HepG2 (cell line): ENCODE measurements around the gene CDC42SE1. TPM values are rescaled to one million over a fixed set of nuclear protein-coding genes. Genes with fewer than 3 reads are reported as not detected.
A peak's percentile ranks its signal among the peaks of the same experiment; 100 is the strongest.

Experiments used
- ATAC-seq: fragments of 200-7000 bp; cut with Tn5 transposase; 3 replicates; pipeline ENCODE4 v1.9.1; 2020; ENCODE audit warnings: mild to moderate bottlenecking, moderate library complexity
- BruUV-seq: library from RNA; stranded (reverse); fragments of 400-500 nt; replicated peaks from 2 replicates; lab custom pipeline; 2021; lab: Mats Ljungman, UMichigan
- CTCF ChIA-PET: fragments of 300-600 bp; formaldehyde crosslinking; extraction: SDS; loops from one replicate; lab custom pipeline; 2021; ENCODE audit warnings: low total read pairs, inconsistent platforms, low intra/inter-chr PET ratio; lab: Yijun Ruan, JAX
- POLR2A ChIA-PET: fragments of 350-600 bp; sonication (Branson Sonifier 250); formaldehyde crosslinking; loops from one replicate; lab custom pipeline; 2020; ENCODE audit warnings: antibody characterized with exemption, inconsistent platforms; lab: Yijun Ruan, JAX
- DNase-seq: peaks from one replicate; pipeline ENCODE4 v3.0.0-alpha.2; 2015; ENCODE audit warnings: low spot score
- FAIRE-seq: peaks from 3 replicates; lab custom pipeline; 2011; peaks lifted over from hg19 to GRCh38; lab: Jason Lieb, UNC
- H2AFZ ChIP-seq: one replicate; pipeline ENCODE4 v1.6.1; 2011; ENCODE audit warnings: low read length, inconsistent platforms
- H3K27ac ChIP-seq: fragments of 300-600 bp; 3 replicates; pipeline ENCODE4 v1.8.0; 2011; ENCODE audit warnings: mixed run types, mild to moderate bottlenecking, mixed read lengths, low read length, inconsistent platforms; ENCODE audit not compliant: insufficient read depth; ENCODE audit errors: extremely low read length
- H3K27me3 ChIP-seq, 2 experiments: fragments of 200-600 bp in 1 of 2; 2 replicates in 1 of 2; 3 replicates in 1 of 2; pipeline versions ENCODE4 v1.6.0 to v1.8.0; 2011; ENCODE audit warnings: low read length in 2 of 2, mild to moderate bottlenecking in 2 of 2, moderate library complexity in 2 of 2, inconsistent platforms in 1 of 2; ENCODE audit not compliant: insufficient read depth in 2 of 2, control insufficient read depth in 1 of 2
- H3K36me3 ChIP-seq, 2 experiments: fragments of 200-600 bp in 1 of 2; replicated peaks in 1 of 2; 2 replicates in 1 of 2; 3 replicates in 1 of 2; pipeline versions ENCODE4 v1.5.1 to v1.8.0; 2011; ENCODE audit warnings: low read length in 2 of 2, inconsistent platforms in 1 of 2; ENCODE audit not compliant: insufficient read depth in 2 of 2, control insufficient read depth in 1 of 2
- H3K4me1 ChIP-seq: 2 replicates; pipeline ENCODE4 v1.5.1; 2012; ENCODE audit warnings: low read length, inconsistent platforms; ENCODE audit not compliant: insufficient read depth
- H3K4me2 ChIP-seq: 2 replicates; pipeline ENCODE4 v1.6.0; 2011; ENCODE audit warnings: low read depth, low read length, inconsistent platforms
- H3K4me3 ChIP-seq, 3 experiments: fragments of 200-600 bp in 1 of 3; sonication (generic), shearing (Covaris generic) in 1 of 3; replicated peaks in 1 of 3; 2 replicates each; pipeline ENCODE4 v1.5.1; 2011 to 2016; ENCODE audit warnings: low read length in 3 of 3, inconsistent platforms in 2 of 3, low read depth in 2 of 3, mild to moderate bottlenecking in 2 of 3, control low read depth in 1 of 3, mixed read lengths in 1 of 3; ENCODE audit not compliant: insufficient read depth in 1 of 3
- H3K79me2 ChIP-seq: one replicate; pipeline ENCODE4 v1.6.1; 2011; ENCODE audit warnings: low read length, inconsistent platforms; ENCODE audit not compliant: insufficient read depth
- H3K9ac ChIP-seq: 2 replicates; pipeline ENCODE4 v1.6.0; 2011; ENCODE audit warnings: mild to moderate bottlenecking, low read depth, low read length, inconsistent platforms; ENCODE audit not compliant: insufficient read depth
- H3K9me3 ChIP-seq: 2 replicates; pipeline ENCODE4 v1.5.1; 2012; ENCODE audit warnings: mild to moderate bottlenecking, low read length
- H4K20me1 ChIP-seq: 2 replicates; pipeline ENCODE4 v1.6.0; 2011; ENCODE audit warnings: inconsistent platforms, mild to moderate bottlenecking, low read length, moderate library complexity; ENCODE audit not compliant: insufficient read depth
- AGO2 ChIP-seq: fragments of 200-400 bp; formaldehyde crosslinking; optimal IDR thresholded peaks from 2 replicates; pipeline ENCODE3; 2017; ENCODE audit warnings: mild to moderate bottlenecking, low read depth, low read length, moderate library complexity
- CBFB ChIP-seq: sonication (generic); formaldehyde crosslinking; IDR thresholded peaks from 2 replicates; pipeline ENCODE4 v1.4.0; 2020; ENCODE audit warnings: missing genetic modification reagents
- ELF3 ChIP-seq: IDR thresholded peaks from 2 replicates; pipeline ENCODE4 v1.6.1; 2016; ENCODE audit warnings: missing genetic modification reagents, missing compliant biosample characterization
- HNRNPK ChIP-seq: fragments of 200-400 bp; formaldehyde crosslinking; IDR thresholded peaks from 2 replicates; pipeline ENCODE4 v1.6.1; 2018; ENCODE audit warnings: low read length, low read depth, moderate library complexity, mild to moderate bottlenecking; ENCODE audit not compliant: poor library complexity, severe bottlenecking
- HOXA9 ChIP-seq: sonication (generic); formaldehyde crosslinking; IDR thresholded peaks from 2 replicates; pipeline ENCODE4 v1.8.1; 2022; ENCODE audit warnings: missing genetic modification reagents, mild to moderate bottlenecking, moderate library complexity, borderline replicate concordance
- TIGD3 ChIP-seq: sonication (generic); formaldehyde crosslinking; IDR thresholded peaks from 2 replicates; pipeline ENCODE4 v1.5.1; 2020; ENCODE audit warnings: mild to moderate bottlenecking, missing genetic modification reagents, borderline replicate concordance
- TRAFD1 ChIP-seq: sonication (generic); formaldehyde crosslinking; IDR thresholded peaks from 2 replicates; pipeline ENCODE4 v1.5.1; 2020; ENCODE audit warnings: missing genetic modification reagents, mild to moderate bottlenecking, borderline replicate concordance
- ZMYM2 ChIP-seq: sonication (generic); formaldehyde crosslinking; IDR thresholded peaks from 2 replicates; pipeline ENCODE4 v1.8.0; 2022; ENCODE audit warnings: mild to moderate bottlenecking, missing genetic modification reagents
- ZNF292 ChIP-seq: sonication (generic); formaldehyde crosslinking; IDR thresholded peaks from 2 replicates; pipeline ENCODE4 v1.8.1; 2022; ENCODE audit warnings: mild to moderate bottlenecking, low read depth, missing genetic modification reagents, borderline replicate concordance
- ZNF34 ChIP-seq: sonication (generic); formaldehyde crosslinking; IDR thresholded peaks from 2 replicates; pipeline ENCODE4 v1.4.0; 2020; ENCODE audit warnings: mild to moderate bottlenecking, missing genetic modification reagents, borderline replicate concordance
- ZNF354B ChIP-seq: sonication (generic); formaldehyde crosslinking; IDR thresholded peaks from 2 replicates; pipeline ENCODE4 v1.8.0; 2022; ENCODE audit warnings: mild to moderate bottlenecking, missing genetic modification reagents
- ZNF460 ChIP-seq: sonication (generic); formaldehyde crosslinking; IDR thresholded peaks from 2 replicates; pipeline ENCODE4 v1.5.1; 2020; ENCODE audit warnings: missing genetic modification reagents, mild to moderate bottlenecking, borderline replicate concordance
- WGBS: methylation state at CpG from one replicate; pipeline ENCODE4 v1.1.6; 2017; ENCODE audit warnings: low lambda C conversion rate; 5-methylcytosine and 5-hydroxymethylcytosine counted together
- in situ Hi-C: cut with HindIII; loops from 2 replicates; pipeline ENCODE4 v1.10.0; 2017; ENCODE audit warnings: low pct_unique_long_range_greater_than_20kb; ENCODE audit not compliant: extremely low pct_ligation_motif_present
- intact Hi-C: fragments of 100-400 bp; cut with micrococcal nuclease; formaldehyde crosslinking; loops from one replicate; pipeline ENCODE4 v1.10.0; 2022; ENCODE audit not compliant: unreplicated experiment
- polyA plus RNA-seq, 8 experiments: library from polyadenylated mRNA; depleted of rRNA in 3 of 8; stranded (reverse) in 7 of 8; unstranded in 1 of 8; fragments of >200 nt; fragmentation: Illumina TruSeq in 4 of 8; extraction: Trizol in 4 of 8; gene quantifications; 2 replicates each; pipeline versions ENCODE4 v1.2.1 to v1.2.3, GENCODE V29; 2011 to 2016; ENCODE audit warnings: low read depth in 4 of 8, missing spikeins in 1 of 8, mixed read lengths in 1 of 8; ENCODE audit not compliant: insufficient read depth in 1 of 8
- total RNA-seq, 5 experiments: library from RNA; depleted of rRNA; stranded (reverse); fragments of >200 nt; fragmentation: Illumina TruSeq; extraction: Trizol; gene quantifications; 2 replicates each; pipeline ENCODE4 v1.2.3, GENCODE V29; 2016; ENCODE audit warnings: low read depth in 1 of 5

CDC42SE1 gene
- total and polyA plus RNA-seq, 2 of the 13 experiments (the other 11 are each of a cell fraction or from before 2014, with no cell fraction given) = 17.6 to 17.9 TPM

- no peak overlapping the region for H3K27ac ChIP-seq
- no peak for ATAC-seq
- in situ Hi-C loops = no loop called here
Observed at GRCh38 chr1:151050051-151050688, 9.3 kb downstream of the CDC42SE1 start.

More at GRCh38 chr1:151050051-151050688, 9.3 kb downstream of the CDC42SE1 start:
- peaks cover 44% of the 10 kb centered on the region for H3K4me1 ChIP-seq
- ChIA-PET CTCF (no interaction called here), POLR2A (interaction anchor here (1.2 kb wide), 1 partner anchor 9 kb away, joined by 3 read pairs; the partner anchor contains the start of gene CDC42SE1)
- H3K4me2 ChIP-seq = no peak overlapping the region
- H3K9ac ChIP-seq = no peak overlapping the region
- FAIRE-seq = no peak
- no peaks in the 10 kb centered on the region for H4K20me1 ChIP-seq
- H3K79me2 ChIP-seq = no peaks in the 10 kb centered on the region
- intact Hi-C loops = no loop called here
- TF ChIP-seq ELF3 = no peak
- TF ChIP-seq CBFB (CRISPR knock-in tag) = no peak
- TF ChIP-seq TIGD3 (CRISPR knock-in tag) = no peak
- no peak for TF ChIP-seq ZNF354B (CRISPR knock-in tag)
- peak; percentile 22 for TF ChIP-seq AGO2
- peak; percentile 43 for TF ChIP-seq HNRNPK
- no peak for TF ChIP-seq ZNF460 (CRISPR knock-in tag)
- no peak for TF ChIP-seq ZNF292 (CRISPR knock-in tag)
- TF ChIP-seq HOXA9 (CRISPR knock-in tag) = no peak
- no peak for TF ChIP-seq ZNF34 (CRISPR knock-in tag)
- no peak for TF ChIP-seq ZMYM2 (CRISPR knock-in tag)
- TF ChIP-seq TRAFD1 (CRISPR knock-in tag) = no peak
- no peak overlapping the region for H3K4me3 ChIP-seq
- WGBS = 99% methylated on average over 2 of the region's 2 CpGs
- no peak overlapping the region for H2AFZ ChIP-seq
- peaks cover 4 to 20% of the 10 kb centered on the region in 2 experiments for H3K36me3 ChIP-seq
- no peak for DNase-seq
- no peaks in the 10 kb centered on the region for H3K9me3 ChIP-seq
- TSS peak; percentile 23 for BruUV-seq
- H3K27me3 ChIP-seq = no peaks in the 10 kb centered on the region
